Central memory CD8-positive, alpha-beta T cell (primary cell): ENCODE measurements around the gene MFNG.

Source experiments
- ATAC-seq: fragments of 150-1000 bp; cut with Tn5 transposase; replicated peaks from 2 replicates; pipeline ENCODE4 v1.10.0; 2022; ENCODE audit warnings: mild to moderate bottlenecking, moderate FRiP score, moderate number of reproducible peaks; ENCODE audit not compliant: poor library complexity, severe bottlenecking; ENCODE audit errors: extremely low read depth
- DNase-seq, 2 donors: peaks; one replicate each; pipeline ENCODE4 v3.0.0; 2021; ENCODE audit warnings: low spot score in 2 of 2
- H3K27ac Mint-ChIP-seq: one replicate; pipeline ENCODE4 v1.8.0; 2022; ENCODE audit warnings: low read depth, mild to moderate bottlenecking, moderate library complexity, mixed read lengths
- H3K27me3 Mint-ChIP-seq: one replicate; pipeline ENCODE4 v1.8.0; 2022; ENCODE audit warnings: mixed read lengths
- H3K36me3 Mint-ChIP-seq: one replicate; pipeline ENCODE4 v1.8.0; 2022; ENCODE audit warnings: mild to moderate bottlenecking, moderate library complexity, mixed read lengths; ENCODE audit not compliant: insufficient read depth
- H3K4me1 Mint-ChIP-seq: one replicate; pipeline ENCODE4 v1.8.0; 2022; ENCODE audit warnings: mixed read lengths
- H3K4me3 Mint-ChIP-seq: one replicate; pipeline ENCODE4 v1.8.0; 2022; ENCODE audit warnings: mild to moderate bottlenecking, moderate library complexity, mixed read lengths
- H3K9me3 Mint-ChIP-seq: one replicate; pipeline ENCODE4 v1.8.0; 2022; ENCODE audit warnings: mixed read lengths

MFNG gene

GRCh38 chr22:37507731-37508130 lies 21.5 kb upstream of the MFNG start:
- Mint-ChIP-seq H3K27ac (no peak overlapping the region), H3K4me3 (no peak overlapping the region), H3K36me3 (peaks cover 2% of the 10 kb centered on the region), H3K27me3 (no peaks in the 10 kb centered on the region), H3K9me3 (no peaks in the 10 kb centered on the region), H3K4me1 (no peaks in the 10 kb centered on the region)
- ATAC-seq (no peak), DNase-seq (no peak)

GRCh38 chr22:37505989-37506388 lies 19.8 kb upstream of the MFNG start:
- H3K27ac Mint-ChIP-seq, result no peak overlapping the region
- no peak for ATAC-seq
- peaks cover 2% of the 10 kb centered on the region for H3K36me3 Mint-ChIP-seq

GRCh38 chr22:37505565-37505964 lies 19.4 kb upstream of the MFNG start:
- no peaks in the 10 kb centered on the region for H3K9me3 Mint-ChIP-seq
- H3K27ac Mint-ChIP-seq, result no peak overlapping the region
- peaks cover 16% of the 10 kb centered on the region for H3K27me3 Mint-ChIP-seq
- DNase-seq (no peak), ATAC-seq (no peak)
- peaks cover 2% of the 10 kb centered on the region for H3K36me3 Mint-ChIP-seq
- H3K4me3 Mint-ChIP-seq, result no peak overlapping the region
- H3K4me1 Mint-ChIP-seq, result peaks cover 12% of the 10 kb centered on the region

More at GRCh38 chr22:37505989-37506388, 19.8 kb upstream of the MFNG start:
- Mint-ChIP-seq H3K4me1 (peaks cover 12% of the 10 kb centered on the region), H3K9me3 (no peaks in the 10 kb centered on the region), H3K27me3 (peaks cover 12% of the 10 kb centered on the region), H3K4me3 (no peak overlapping the region)
- DNase-seq, result no peak

GRCh38 chr22:37504964-37505363 lies 18.8 kb upstream of the MFNG start:
- ATAC-seq, result no peak
- peaks cover 2% of the 10 kb centered on the region for H3K36me3 Mint-ChIP-seq
- H3K27ac Mint-ChIP-seq, result no peak overlapping the region
- no peaks in the 10 kb centered on the region for H3K9me3 Mint-ChIP-seq
- peaks cover 12% of the 10 kb centered on the region for H3K4me1 Mint-ChIP-seq
- no peak overlapping the region for H3K4me3 Mint-ChIP-seq
- H3K27me3 Mint-ChIP-seq, result peaks cover 21% of the 10 kb centered on the region
- DNase-seq, result no peak

GRCh38 chr22:37503850-37504249 lies 17.7 kb upstream of the MFNG start:
- Mint-ChIP-seq H3K27me3 (peaks cover 21% of the 10 kb centered on the region), H3K4me1 (peaks cover 12% of the 10 kb centered on the region), H3K36me3 (peaks cover 2% of the 10 kb centered on the region), H3K9me3 (no peaks in the 10 kb centered on the region), H3K4me3 (no peak overlapping the region), H3K27ac (no peak overlapping the region)
- DNase-seq (no peak), ATAC-seq (no peak)

- H3K9me3 Mint-ChIP-seq, result no peaks in the 10 kb centered on the region
- H3K36me3 Mint-ChIP-seq, result peaks cover 2% of the 10 kb centered on the region
- no peak overlapping the region for H3K27ac Mint-ChIP-seq
- DNase-seq (no peak), ATAC-seq (no peak)
- peaks cover 25% of the 10 kb centered on the region for H3K27me3 Mint-ChIP-seq
- no peak overlapping the region for H3K4me3 Mint-ChIP-seq
- H3K4me1 Mint-ChIP-seq, result peaks cover 12% of the 10 kb centered on the region
Observed at GRCh38 chr22:37503183-37503683, 17.0 kb upstream of the MFNG start.

- no peak overlapping the region for H3K27ac Mint-ChIP-seq
- H3K9me3 Mint-ChIP-seq, result no peaks in the 10 kb centered on the region
- H3K4me1 Mint-ChIP-seq, result peaks cover 12% of the 10 kb centered on the region
- H3K4me3 Mint-ChIP-seq, result no peak overlapping the region
- H3K27me3 Mint-ChIP-seq, result peaks cover 32% of the 10 kb centered on the region
- ATAC-seq, result no peak
- peaks cover 2% of the 10 kb centered on the region for H3K36me3 Mint-ChIP-seq
- DNase-seq, result no peak
Observed at GRCh38 chr22:37502342-37503182, 16.4 kb upstream of the MFNG start.

GRCh38 chr22:37501610-37502341 lies 15.6 kb upstream of the MFNG start:
- Mint-ChIP-seq H3K27ac (no peak overlapping the region), H3K4me3 (no peak overlapping the region), H3K4me1 (peaks cover 12% of the 10 kb centered on the region), H3K9me3 (no peaks in the 10 kb centered on the region), H3K36me3 (peaks cover 2% of the 10 kb centered on the region), H3K27me3 (peaks cover 40% of the 10 kb centered on the region)
- ATAC-seq, result no peak
- no peak for DNase-seq

GRCh38 chr22:37500745-37501609 lies 14.8 kb upstream of the MFNG start:
- no peaks in the 10 kb centered on the region for H3K9me3 Mint-ChIP-seq
- ATAC-seq (no peak), DNase-seq (no peak)
- H3K4me1 Mint-ChIP-seq, result peaks cover 12% of the 10 kb centered on the region
- H3K36me3 Mint-ChIP-seq, result peaks cover 2% of the 10 kb centered on the region
- peaks cover 48% of the 10 kb centered on the region for H3K27me3 Mint-ChIP-seq
- H3K27ac Mint-ChIP-seq, result no peak overlapping the region
- no peak overlapping the region for H3K4me3 Mint-ChIP-seq

GRCh38 chr22:37499789-37500540 lies 13.8 kb upstream of the MFNG start:
- peaks cover 52% of the 10 kb centered on the region for H3K27me3 Mint-ChIP-seq
- H3K9me3 Mint-ChIP-seq, result no peaks in the 10 kb centered on the region
- peaks cover 12% of the 10 kb centered on the region for H3K4me1 Mint-ChIP-seq

GRCh38 chr22:37499027-37499707 lies 13.0 kb upstream of the MFNG start:
- H3K27me3 Mint-ChIP-seq, result peaks cover 52% of the 10 kb centered on the region
- H3K4me1 Mint-ChIP-seq, result peaks cover 12% of the 10 kb centered on the region
- ATAC-seq, result no peak
- no peak overlapping the region for H3K4me3 Mint-ChIP-seq
- H3K36me3 Mint-ChIP-seq, result no peaks in the 10 kb centered on the region
- H3K27ac Mint-ChIP-seq, result no peak overlapping the region
- no peak for DNase-seq
- no peaks in the 10 kb centered on the region for H3K9me3 Mint-ChIP-seq

More at GRCh38 chr22:37499789-37500540, 13.8 kb upstream of the MFNG start:
- ATAC-seq (no peak), DNase-seq (no peak)
- no peak overlapping the region for H3K27ac Mint-ChIP-seq
- no peak overlapping the region for H3K4me3 Mint-ChIP-seq
- H3K36me3 Mint-ChIP-seq, result no peaks in the 10 kb centered on the region
